Neural cell (in vitro differentiated cells): ENCODE results near the gene MND1. TPM values are rescaled to one million over a fixed set of nuclear protein-coding genes. Genes with fewer than 3 reads are reported as not detected.

Experiments used
- H2AFZ ChIP-seq: fragments of 200-600, 300-800 bp; sonication (generic), shearing (Covaris generic); 2 replicates; pipeline ENCODE4 v1.6.0; 2014; ENCODE audit warnings: low read depth, mild to moderate bottlenecking, antibody characterized with exemption, low read length, moderate library complexity
- H3F3A ChIP-seq: fragments of 200-600 bp; shearing (Covaris generic); 2 replicates; pipeline ENCODE4 v1.6.1; 2016; ENCODE audit warnings: mild to moderate bottlenecking, moderate library complexity, mixed read lengths, antibody characterized with exemption, low read length; ENCODE audit not compliant: insufficient read depth, poor library complexity, severe bottlenecking
- H3K27ac ChIP-seq: fragments of 200-600, 300-800 bp; sonication (generic), shearing (Covaris generic); 2 replicates; pipeline ENCODE4 v1.5.1; 2014; ENCODE audit warnings: mild to moderate bottlenecking, low read length, moderate library complexity
- H3K27me3 ChIP-seq: fragments of 300-800, 200-600 bp; sonication (generic), shearing (Covaris generic); 2 replicates; pipeline ENCODE4 v1.6.0; 2014; ENCODE audit warnings: mild to moderate bottlenecking, low read depth, low read length, moderate library complexity; ENCODE audit not compliant: insufficient read depth
- H3K36me3 ChIP-seq: fragments of 300-800, 200-600 bp; sonication (generic), shearing (Covaris generic); 2 replicates; pipeline ENCODE4 v1.5.1; 2014; ENCODE audit warnings: mild to moderate bottlenecking, antibody characterized with exemption, low read length, moderate library complexity; ENCODE audit not compliant: insufficient read depth
- H3K4me2 ChIP-seq: fragments of 300-800, 200-600 bp; sonication (generic), shearing (Covaris generic); 2 replicates; pipeline ENCODE4 v1.6.0; 2014; ENCODE audit warnings: mild to moderate bottlenecking, low read length
- H3K4me3 ChIP-seq: fragments of 300-800, 200-600 bp; sonication (generic), shearing (Covaris generic); 2 replicates; pipeline ENCODE4 v1.5.1; 2014; ENCODE audit warnings: mild to moderate bottlenecking, low read length, moderate library complexity
- H3K79me2 ChIP-seq: fragments of 200-600 bp; shearing (Covaris generic); replicated peaks from 2 replicates; pipeline ENCODE4 v1.6.0; 2014; ENCODE audit warnings: mild to moderate bottlenecking, low read length, moderate library complexity; ENCODE audit not compliant: insufficient read depth
- H3K9ac ChIP-seq: fragments of 300-800, 200-600 bp; sonication (generic), shearing (Covaris generic); 2 replicates; pipeline ENCODE4 v1.6.1; 2016; ENCODE audit warnings: mild to moderate bottlenecking, low read length, mixed read lengths
- H3K9me2 ChIP-seq: fragments of 200-600 bp; shearing (Covaris generic); 2 replicates; pipeline ENCODE4 v1.6.1; 2016; ENCODE audit warnings: mild to moderate bottlenecking, low read length, mixed read lengths; ENCODE audit not compliant: insufficient read depth
- H3K9me3 ChIP-seq: fragments of 200-600, 300-800 bp; sonication (generic), shearing (Covaris generic); 2 replicates; pipeline ENCODE4 v1.6.1; 2016; ENCODE audit warnings: mild to moderate bottlenecking, mixed run types, low read length, moderate library complexity, mixed read lengths
- H4K20me1 ChIP-seq: fragments of 200-600 bp; shearing (Covaris generic); 2 replicates; pipeline ENCODE4 v1.6.1; 2016; ENCODE audit warnings: mild to moderate bottlenecking, mixed run types; ENCODE audit not compliant: insufficient read depth
- CTCF ChIP-seq: fragments of 450-650 bp; IDR thresholded peaks from 2 replicates; pipeline ENCODE4 v1.5.1; 2014; ENCODE audit warnings: antibody characterized with exemption, mild to moderate bottlenecking, moderate library complexity; ENCODE audit not compliant: poor library complexity, severe bottlenecking
- EP300 ChIP-seq: fragments of 450-650 bp; conservative IDR thresholded peaks from 2 replicates; pipeline ENCODE4 v1.6.1; 2014; ENCODE audit warnings: antibody characterized with exemption, mild to moderate bottlenecking, moderate library complexity; ENCODE audit not compliant: poor library complexity, severe bottlenecking
- EZH2 ChIP-seq: fragments of 200-600, 300-800 bp; shearing (Covaris generic), sonication (generic); IDR thresholded peaks from 2 replicates; pipeline ENCODE4 v1.6.1; 2014; ENCODE audit warnings: antibody characterized with exemption, low read length, borderline replicate concordance, mild to moderate bottlenecking; ENCODE audit not compliant: insufficient read depth, poor library complexity, severe bottlenecking
- MXI1 ChIP-seq: fragments of 450-650 bp; conservative IDR thresholded peaks from 2 replicates; pipeline ENCODE4 v1.6.1; 2014; ENCODE audit warnings: antibody characterized with exemption, mild to moderate bottlenecking; ENCODE audit not compliant: poor library complexity, severe bottlenecking
- POLR2AphosphoS5 ChIP-seq: IDR thresholded peaks from 2 replicates; pipeline ENCODE4 v1.6.1; 2012
- RAD21 ChIP-seq: fragments of 450-650 bp; conservative IDR thresholded peaks from 2 replicates; pipeline ENCODE4 v1.6.1; 2014; ENCODE audit warnings: antibody characterized with exemption, mild to moderate bottlenecking, moderate library complexity
- REST ChIP-seq: IDR thresholded peaks from 2 replicates; pipeline ENCODE4 v1.6.1; 2012; ENCODE audit warnings: borderline replicate concordance
- SMC3 ChIP-seq: fragments of 450-650 bp; conservative IDR thresholded peaks from 2 replicates; pipeline ENCODE4 v1.6.1; 2014; ENCODE audit warnings: antibody characterized with exemption, mild to moderate bottlenecking, moderate library complexity; ENCODE audit not compliant: poor library complexity
- TAF1 ChIP-seq: IDR thresholded peaks from 2 replicates; pipeline ENCODE4 v1.6.1; 2012; ENCODE audit warnings: low read depth
- polyA plus RNA-seq: library from polyadenylated mRNA; depleted of rRNA; stranded (reverse); fragments of >200 nt; gene quantifications from 2 replicates; pipeline ENCODE4 v1.2.3, GENCODE V29; 2014

Gene MND1
- polyA plus RNA-seq, 1 donor from 2014 or later = 5.6 TPM

- H3F3A ChIP-seq = no peaks in the 10 kb centered on the region
- H3K4me2 ChIP-seq = no peak overlapping the region
- H3K9me3 ChIP-seq = no peaks in the 10 kb centered on the region
- H3K79me2 ChIP-seq = no peaks in the 10 kb centered on the region
- H3K9me2 ChIP-seq = no peaks in the 10 kb centered on the region
- no peak for TF ChIP-seq MXI1
- TF ChIP-seq SMC3 = no peak
- no peak for TF ChIP-seq TAF1
- TF ChIP-seq RAD21 = no peak
- no peak for TF ChIP-seq REST
- no peak for TF ChIP-seq POLR2AphosphoS5
- TF ChIP-seq EZH2 = no peak
- TF ChIP-seq EP300 = no peak
- TF ChIP-seq CTCF = no peak
- H3K27ac ChIP-seq = no peak overlapping the region
- H3K36me3 ChIP-seq = no peaks in the 10 kb centered on the region
- no peak overlapping the region for H2AFZ ChIP-seq
- H3K4me3 ChIP-seq = no peak overlapping the region
- H4K20me1 ChIP-seq = no peaks in the 10 kb centered on the region
- no peaks in the 10 kb centered on the region for H3K27me3 ChIP-seq
- H3K9ac ChIP-seq = no peak overlapping the region
Observed at GRCh38 chr4:153375303-153375702, 30.8 kb downstream of the MND1 start.

GRCh38 chr4:153383131-153383530, 38.6 kb downstream of the MND1 start:
- H2AFZ ChIP-seq = no peak overlapping the region

More at GRCh38 chr4:153383131-153383530, 38.6 kb downstream of the MND1 start:
- H3K36me3 ChIP-seq = no peaks in the 10 kb centered on the region
- H3K9me2 ChIP-seq = no peaks in the 10 kb centered on the region
- H3K27ac ChIP-seq = no peak overlapping the region
- H3K9me3 ChIP-seq = no peaks in the 10 kb centered on the region
- no peak overlapping the region for H3K4me3 ChIP-seq
- H3F3A ChIP-seq = no peaks in the 10 kb centered on the region
- TF ChIP-seq EP300 = no peak
- no peak for TF ChIP-seq TAF1
- TF ChIP-seq CTCF = no peak
- no peak for TF ChIP-seq REST
- no peak for TF ChIP-seq POLR2AphosphoS5
- TF ChIP-seq MXI1 = no peak
- no peak for TF ChIP-seq RAD21
- TF ChIP-seq EZH2 = no peak
- no peak for TF ChIP-seq SMC3
- H3K9ac ChIP-seq = no peak overlapping the region
- H3K4me2 ChIP-seq = no peak overlapping the region
- H3K79me2 ChIP-seq = no peaks in the 10 kb centered on the region
- no peaks in the 10 kb centered on the region for H4K20me1 ChIP-seq
- H3K27me3 ChIP-seq = no peaks in the 10 kb centered on the region
